Activated naive CD4-positive, alpha-beta T cell treated with anti-CD3 and anti-CD28 coated beads for 36 hours (primary cell): ENCODE measurements around the gene NHLRC2. TPM values are rescaled to one million over a fixed set of nuclear protein-coding genes. Genes with fewer than 3 reads are reported as not detected.

ENCODE experiments used
- CTCF ChIA-PET: fragments of 350-600 bp; sonication (Branson Sonifier 250); formaldehyde crosslinking; loops from one replicate; lab custom pipeline; 2021; ENCODE audit warnings: antibody characterized with exemption; lab: Charles Lee
- DNase-seq: peaks from one replicate; pipeline ENCODE4 v3.0.0-alpha.2; 2020
- H3K27ac Mint-ChIP-seq: one replicate; pipeline ENCODE4 v1.8.0; 2021; ENCODE audit warnings: mild to moderate bottlenecking, mixed read lengths
- H3K27me3 Mint-ChIP-seq: one replicate; pipeline ENCODE4 v1.8.0; 2021; ENCODE audit warnings: low read depth, mixed read lengths
- H3K36me3 Mint-ChIP-seq: one replicate; pipeline ENCODE4 v1.8.0; 2021; ENCODE audit warnings: low read depth, mixed read lengths
- H3K4me1 Mint-ChIP-seq: one replicate; pipeline ENCODE4 v1.8.0; 2021; ENCODE audit warnings: low read depth, mixed read lengths
- H3K4me3 Mint-ChIP-seq: one replicate; pipeline ENCODE4 v1.8.0; 2021; ENCODE audit warnings: mild to moderate bottlenecking, moderate library complexity, mixed read lengths
- H3K9me3 Mint-ChIP-seq: one replicate; pipeline ENCODE4 v1.8.0; 2021; ENCODE audit warnings: mixed read lengths
- intact Hi-C: fragments of 100-400 bp; cut with micrococcal nuclease; formaldehyde crosslinking; loops from one replicate; pipeline ENCODE4 v1.15.1; 2023
- total RNA-seq, 2 experiments: library from RNA; stranded (reverse); gene quantifications; one replicate each; pipeline ENCODE4 v1.2.3, GENCODE V29; 2021

NHLRC2 gene
- total RNA-seq, 2 experiments from 2014 or later, result 12.6 to 13.9 TPM

- Mint-ChIP-seq H3K9me3 (no peaks in the 10 kb centered on the region), H3K4me3 (no peak overlapping the region), H3K27me3 (no peaks in the 10 kb centered on the region), H3K4me1 (peaks cover 9% of the 10 kb centered on the region), H3K27ac (no peak overlapping the region), H3K36me3 (peaks cover 31% of the 10 kb centered on the region)
- no peak for DNase-seq
- intact Hi-C loops, result no loop called here
- CTCF ChIA-PET, result interaction anchor here (1.5 kb wide), 1 partner anchor 45 kb away, joined by 4 read pairs; no protein-coding TSS in a partner anchor
These were observed 10.4 kb upstream of the NHLRC2 start for GRCh38 chr10:113843972-113844485.

GRCh38 chr10:113846036-113846435 is 8.4 kb upstream of the NHLRC2 start:
- peak overlapping the region; percentile 14 for H3K27ac Mint-ChIP-seq
- intact Hi-C loops, result no loop called here

GRCh38 chr10:113849140-113849803 is 5.2 kb upstream of the NHLRC2 start:
- no peak for DNase-seq
- Mint-ChIP-seq H3K4me1 (peaks cover 22% of the 10 kb centered on the region), H3K27me3 (no peaks in the 10 kb centered on the region), H3K9me3 (no peaks in the 10 kb centered on the region), H3K36me3 (peaks cover 29% of the 10 kb centered on the region), H3K4me3 (no peak overlapping the region), H3K27ac (no peak overlapping the region)
- intact Hi-C loops, result no loop called here
- CTCF ChIA-PET, result interaction anchor here (0.6 to 0.9 kb wide), 3 partner anchors 48 to 263 kb away, joined by 3 read pairs; no protein-coding TSS in a partner anchor

More at GRCh38 chr10:113846036-113846435, 8.4 kb upstream of the NHLRC2 start:
- CTCF ChIA-PET, result no interaction called here
- no peaks in the 10 kb centered on the region for H3K27me3 Mint-ChIP-seq
- H3K4me3 Mint-ChIP-seq, result no peak overlapping the region
- peaks cover 15% of the 10 kb centered on the region for H3K4me1 Mint-ChIP-seq
- peaks cover 32% of the 10 kb centered on the region for H3K36me3 Mint-ChIP-seq
- H3K9me3 Mint-ChIP-seq, result no peaks in the 10 kb centered on the region
- DNase-seq, result no peak

- CTCF ChIA-PET, result interaction anchor here (0.7 to 0.9 kb wide), 2 partner anchors 48 to 252 kb away, joined by 3 read pairs; no protein-coding TSS in a partner anchor
- Mint-ChIP-seq H3K4me1 (peaks cover 22% of the 10 kb centered on the region), H3K27me3 (no peaks in the 10 kb centered on the region), H3K27ac (no peak overlapping the region), H3K9me3 (no peaks in the 10 kb centered on the region), H3K36me3 (peaks cover 24% of the 10 kb centered on the region), H3K4me3 (no peak overlapping the region)
- no peak for DNase-seq
- intact Hi-C loops, result loop anchor here (5.0 to 10.0 kb wide), 6 partner anchors 53 to 972 kb away; partner anchors contain the start of gene FHIP2A
These were observed 4.5 kb upstream of the NHLRC2 start for GRCh38 chr10:113849946-113850345.

- intact Hi-C loops, result loop anchor here (1.0 to 10.0 kb wide), 10 partner anchors 56 to 969 kb away; partner anchors contain the start of genes CCDC186 and FHIP2A
- DNase-seq, result no peak
- CTCF ChIA-PET, result interaction anchor here (0.6 kb wide), 2 partner anchors 36 to 554 kb away, joined by 3 read pairs; no protein-coding TSS in a partner anchor
- no peaks in the 10 kb centered on the region for H3K27me3 Mint-ChIP-seq
- peaks cover 15% of the 10 kb centered on the region for H3K36me3 Mint-ChIP-seq
- no peaks in the 10 kb centered on the region for H3K9me3 Mint-ChIP-seq
- H3K4me3 Mint-ChIP-seq, result peak overlapping the region; percentile 95
- H3K27ac Mint-ChIP-seq, result peak overlapping the region; percentile 98
- peaks cover 35% of the 10 kb centered on the region for H3K4me1 Mint-ChIP-seq
These were observed 866 bp upstream of the NHLRC2 start for GRCh38 chr10:113853578-113854012.

GRCh38 chr10:113854761-113855588 is 514 bp downstream of the NHLRC2 start:
- CTCF ChIA-PET, result no interaction called here
- intact Hi-C loops, result loop anchor here (1.0 to 10.0 kb wide), 10 partner anchors 58 to 967 kb away; partner anchors contain the start of genes CCDC186 and FHIP2A
- H3K9me3 Mint-ChIP-seq, result no peaks in the 10 kb centered on the region

GRCh38 chr10:113856563-113856962 is 2.1 kb downstream of the NHLRC2 start:
- CTCF ChIA-PET, result no interaction called here
- H3K9me3 Mint-ChIP-seq, result peaks cover 5% of the 10 kb centered on the region
- H3K4me3 Mint-ChIP-seq, result no peak overlapping the region
- H3K4me1 Mint-ChIP-seq, result peaks cover 30% of the 10 kb centered on the region
- no peak overlapping the region for H3K27ac Mint-ChIP-seq
- no peaks in the 10 kb centered on the region for H3K27me3 Mint-ChIP-seq
- DNase-seq, result no peak
- intact Hi-C loops, result loop anchor here (10.0 kb wide), 1 partner anchor 638 kb away; no protein-coding TSS in a partner anchor
- H3K36me3 Mint-ChIP-seq, result peaks cover 23% of the 10 kb centered on the region

More at GRCh38 chr10:113854761-113855588, 514 bp downstream of the NHLRC2 start:
- DNase-seq, result peak; percentile 54
- H3K4me3 Mint-ChIP-seq, result peak overlapping the region; percentile 95
- peak overlapping the region; percentile 98 for H3K27ac Mint-ChIP-seq
- no peaks in the 10 kb centered on the region for H3K27me3 Mint-ChIP-seq
- H3K36me3 Mint-ChIP-seq, result peaks cover 13% of the 10 kb centered on the region
- peaks cover 34% of the 10 kb centered on the region for H3K4me1 Mint-ChIP-seq

- peaks cover 23% of the 10 kb centered on the region for H3K36me3 Mint-ChIP-seq
- peaks cover 5% of the 10 kb centered on the region for H3K9me3 Mint-ChIP-seq
- H3K4me1 Mint-ChIP-seq, result peaks cover 29% of the 10 kb centered on the region
- no peak overlapping the region for H3K4me3 Mint-ChIP-seq
- H3K27ac Mint-ChIP-seq, result no peak overlapping the region
- intact Hi-C loops, result loop anchor here (10.0 kb wide), 1 partner anchor 638 kb away; no protein-coding TSS in a partner anchor
- CTCF ChIA-PET, result interaction anchor here (1.1 kb wide), 2 partner anchors 45 to 203 kb away, joined by 3 read pairs; no protein-coding TSS in a partner anchor
- DNase-seq, result no peak
- H3K27me3 Mint-ChIP-seq, result no peaks in the 10 kb centered on the region
These were observed 2.7 kb downstream of the NHLRC2 start for GRCh38 chr10:113857210-113857609.

GRCh38 chr10:113858541-113858940 is 4.1 kb downstream of the NHLRC2 start:
- H3K4me3 Mint-ChIP-seq, result no peak overlapping the region
- CTCF ChIA-PET, result interaction anchor here (1.3 kb wide), 1 partner anchor 16 kb away, joined by 4 read pairs; no protein-coding TSS in a partner anchor
- peaks cover 5% of the 10 kb centered on the region for H3K9me3 Mint-ChIP-seq
- H3K27me3 Mint-ChIP-seq, result no peaks in the 10 kb centered on the region
- DNase-seq, result no peak
- no peak overlapping the region for H3K27ac Mint-ChIP-seq
- intact Hi-C loops, result loop anchor here (10.0 kb wide), 1 partner anchor 636 kb away; no protein-coding TSS in a partner anchor
- H3K4me1 Mint-ChIP-seq, result peaks cover 17% of the 10 kb centered on the region
- H3K36me3 Mint-ChIP-seq, result peaks cover 27% of the 10 kb centered on the region

GRCh38 chr10:113859261-113859660 is 4.8 kb downstream of the NHLRC2 start:
- intact Hi-C loops, result loop anchor here (10.0 kb wide), 1 partner anchor 636 kb away; no protein-coding TSS in a partner anchor
- H3K27ac Mint-ChIP-seq, result no peak overlapping the region
- peaks cover 5% of the 10 kb centered on the region for H3K9me3 Mint-ChIP-seq
- peaks cover 15% of the 10 kb centered on the region for H3K4me1 Mint-ChIP-seq
- no peaks in the 10 kb centered on the region for H3K27me3 Mint-ChIP-seq
- DNase-seq, result no peak
- H3K36me3 Mint-ChIP-seq, result peaks cover 29% of the 10 kb centered on the region
- CTCF ChIA-PET, result interaction anchor here (1.3 kb wide), 1 partner anchor 15 kb away, joined by 4 read pairs; no protein-coding TSS in a partner anchor
- no peak overlapping the region for H3K4me3 Mint-ChIP-seq

GRCh38 chr10:113865901-113866300 is 11.4 kb downstream of the NHLRC2 start:
- peaks cover 28% of the 10 kb centered on the region for H3K36me3 Mint-ChIP-seq
- peaks cover 3% of the 10 kb centered on the region for H3K9me3 Mint-ChIP-seq
- H3K27ac Mint-ChIP-seq, result no peak overlapping the region
- H3K4me3 Mint-ChIP-seq, result no peak overlapping the region
- intact Hi-C loops, result no loop called here
- CTCF ChIA-PET, result no interaction called here
- H3K27me3 Mint-ChIP-seq, result no peaks in the 10 kb centered on the region
- no peak for DNase-seq
- H3K4me1 Mint-ChIP-seq, result peaks cover 3% of the 10 kb centered on the region
